Activated gamma-delta T cell (primary cell): Measurements from ENCODE around the gene KRT7.
"Not testable (repeated sequence)": the region's sequence is repeated elsewhere in the genome, so short reads cannot be mapped to it uniquely, and the experiment has no call there.

Experiments used
- DNase-seq: peaks from one replicate; lab custom pipeline; 2025; lab: John Stamatoyannopoulos, UW

Gene KRT7

GRCh38 chr12:52278575-52279421, 45.8 kb downstream of the KRT7 start:
- DNase-seq, result peak; percentile 27

- DNase-seq, result no peak
These were observed 46.6 kb downstream of the KRT7 start for GRCh38 chr12:52279422-52280318.

- no peak for DNase-seq
These were observed 47.3 kb downstream of the KRT7 start for GRCh38 chr12:52280319-52280795.

GRCh38 chr12:52280796-52281560, 47.9 kb downstream of the KRT7 start:
- no peak for DNase-seq

- no peak for DNase-seq
These were observed 51.6 kb downstream of the KRT7 start for GRCh38 chr12:52284562-52285171.

- DNase-seq, result no peak
These were observed 52.2 kb downstream of the KRT7 start for GRCh38 chr12:52285172-52285745.

GRCh38 chr12:52285851-52286530, 52.9 kb downstream of the KRT7 start:
- DNase-seq, result no peak

GRCh38 chr12:52286857-52287785, 54.1 kb downstream of the KRT7 start:
- DNase-seq, result not testable (repeated sequence)

- not testable (repeated sequence) for DNase-seq
These were observed 55.1 kb downstream of the KRT7 start for GRCh38 chr12:52287816-52288805.

- DNase-seq, result not testable (repeated sequence)
These were observed 57.6 kb downstream of the KRT7 start for GRCh38 chr12:52290483-52291134.

GRCh38 chr12:52291267-52291935, 58.4 kb downstream of the KRT7 start, which contains the start of gene KRT81:
KRT81 (minus strand) TSS chr12:52291534; CDS start chr12:52291465, 69 bp downstream.
- DNase-seq, result no peak

GRCh38 chr12:52293926-52294325, 60.9 kb downstream of the KRT7 start:
- DNase-seq, result no peak

GRCh38 chr12:52294803-52295202, 61.8 kb downstream of the KRT7 start:
- DNase-seq, result no peak

GRCh38 chr12:52295663-52296062, 62.6 kb downstream of the KRT7 start:
- DNase-seq, result no peak

GRCh38 chr12:52296572-52297215, 63.7 kb downstream of the KRT7 start:
- no peak for DNase-seq
